ENCODE measurements around the gene ZNF888. TPM values are rescaled to one million over a fixed set of nuclear protein-coding genes. Genes with fewer than 3 reads are reported as not detected.
"Not testable (repeated sequence)": the region's sequence is repeated elsewhere in the genome, so short reads cannot be mapped to it uniquely, and the experiment has no call there.

ZNF888 gene
- total RNA-seq, 1 donor from 2014 or later: 6.5 TPM

DNA sequence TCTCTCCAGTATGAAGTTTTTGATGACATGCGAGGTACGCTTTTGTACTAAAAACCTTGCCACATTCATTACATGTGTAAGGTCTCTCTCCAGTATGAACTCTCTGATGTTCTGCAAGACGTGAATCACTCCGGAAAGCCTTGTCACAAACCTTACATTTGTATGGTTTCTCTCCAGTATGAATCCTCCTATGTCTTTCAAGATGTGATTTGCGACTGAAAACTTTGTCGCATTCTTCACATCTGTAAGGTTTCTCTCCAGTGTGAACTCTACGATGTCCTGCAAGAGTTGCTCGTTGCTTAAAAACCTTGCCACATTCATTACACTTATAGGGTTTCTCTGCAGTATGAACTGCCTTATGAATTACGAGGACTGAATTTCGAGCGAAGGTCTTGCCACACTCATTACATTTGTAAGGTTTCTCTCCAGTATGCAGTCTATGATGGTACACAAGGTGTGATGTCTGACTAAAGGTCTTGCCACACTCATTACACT is 42.3 kb downstream of the ZNF888 start:
- Mint-ChIP-seq H3K9me3 (peaks cover 38% of the 10 kb centered on the region), H3K27me3 (no peaks in the 10 kb centered on the region), H3K4me1 (no peaks in the 10 kb centered on the region), H3K36me3 (ENCODE audit: low read depth) (peaks cover 73% of the 10 kb centered on the region), H3K27ac (no peak overlapping the region), H3K4me3 (no peak overlapping the region)
- DNase-seq: no peak
- intact Hi-C loops (cut with micrococcal nuclease): no loop called here

DNA sequence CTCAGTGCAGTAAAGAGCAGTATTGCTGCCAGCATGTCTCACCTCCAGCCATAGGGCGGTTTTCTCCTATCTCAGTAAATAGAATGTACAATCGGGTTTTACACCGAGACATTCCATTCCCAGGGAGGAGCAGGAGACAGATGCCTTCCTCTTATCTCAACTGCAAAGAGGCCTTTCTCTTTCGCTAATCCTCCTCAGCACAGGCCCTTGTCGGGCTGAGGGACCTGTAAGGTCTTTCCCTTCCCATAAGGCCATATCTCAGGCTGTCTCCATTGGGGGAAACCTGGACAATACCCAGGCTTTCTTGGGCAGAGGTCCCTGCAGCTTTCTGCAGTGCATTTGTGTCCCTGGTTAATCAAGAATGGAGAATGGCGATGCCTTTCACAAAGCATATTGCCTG is 50.2 kb downstream of the ZNF888 start:
- Mint-ChIP-seq H3K36me3 (ENCODE audit: low read depth) (peaks cover 11% of the 10 kb centered on the region), H3K9me3 (peaks cover 45% of the 10 kb centered on the region)
- intact Hi-C loops (cut with micrococcal nuclease); H3K4me3 Mint-ChIP-seq; H3K27me3 Mint-ChIP-seq; H3K27ac Mint-ChIP-seq; H3K4me1 Mint-ChIP-seq; DNase-seq: not testable (repeated sequence)

DNA sequence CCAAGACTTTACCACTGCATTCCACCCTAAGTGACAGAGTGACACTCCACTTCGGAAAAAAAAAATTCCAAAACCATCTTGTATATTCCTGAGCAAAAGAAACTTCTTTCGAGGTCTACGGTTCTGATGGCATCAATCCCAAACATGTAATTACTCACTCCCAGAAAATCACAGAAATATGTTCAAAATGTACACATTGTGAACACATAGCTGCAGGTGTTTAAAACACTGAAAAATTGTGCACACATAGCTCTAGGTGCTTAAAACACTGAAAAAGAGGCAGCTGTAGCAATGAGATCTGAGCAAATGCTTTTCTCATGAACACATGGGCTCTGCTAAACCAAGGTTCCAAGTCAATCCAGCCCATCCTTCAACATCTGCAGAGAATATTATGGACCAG is 51.8 kb downstream of the ZNF888 start:
- intact Hi-C loops (cut with micrococcal nuclease): no loop called here
- no peak overlapping the region for H3K27ac Mint-ChIP-seq
- DNase-seq: no peak
- no peaks in the 10 kb centered on the region for H3K4me1 Mint-ChIP-seq
- no peak overlapping the region for H3K4me3 Mint-ChIP-seq
- peaks cover 46% of the 10 kb centered on the region for H3K9me3 Mint-ChIP-seq
- no peaks in the 10 kb centered on the region for H3K27me3 Mint-ChIP-seq
- peaks cover 6% of the 10 kb centered on the region for H3K36me3 Mint-ChIP-seq (ENCODE audit: low read depth)

DNA sequence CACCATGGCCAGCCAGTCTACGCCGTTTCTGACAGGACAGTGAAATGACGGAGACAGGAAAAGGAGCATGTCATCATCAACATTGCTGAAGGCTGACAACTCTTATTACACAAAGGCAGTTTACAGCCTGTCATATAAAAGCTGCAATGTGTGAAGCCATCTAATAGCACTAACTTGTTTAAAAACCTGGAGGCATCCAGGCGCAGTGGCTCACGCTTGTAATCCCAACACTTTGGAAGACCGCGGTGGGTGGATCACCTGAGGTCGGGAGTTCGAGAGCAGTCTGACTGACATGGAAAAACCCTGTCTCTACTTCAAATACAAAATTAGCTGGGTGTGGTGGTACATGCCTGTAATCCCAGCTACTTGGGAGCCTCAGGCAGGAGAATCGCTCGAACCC is 55.2 kb downstream of the ZNF888 start:
- H3K36me3 Mint-ChIP-seq (ENCODE audit: low read depth); H3K27me3 Mint-ChIP-seq; H3K27ac Mint-ChIP-seq; DNase-seq; H3K4me1 Mint-ChIP-seq; intact Hi-C loops (cut with micrococcal nuclease); H3K4me3 Mint-ChIP-seq: not testable (repeated sequence)
- H3K9me3 Mint-ChIP-seq: peaks cover 23% of the 10 kb centered on the region

DNA sequence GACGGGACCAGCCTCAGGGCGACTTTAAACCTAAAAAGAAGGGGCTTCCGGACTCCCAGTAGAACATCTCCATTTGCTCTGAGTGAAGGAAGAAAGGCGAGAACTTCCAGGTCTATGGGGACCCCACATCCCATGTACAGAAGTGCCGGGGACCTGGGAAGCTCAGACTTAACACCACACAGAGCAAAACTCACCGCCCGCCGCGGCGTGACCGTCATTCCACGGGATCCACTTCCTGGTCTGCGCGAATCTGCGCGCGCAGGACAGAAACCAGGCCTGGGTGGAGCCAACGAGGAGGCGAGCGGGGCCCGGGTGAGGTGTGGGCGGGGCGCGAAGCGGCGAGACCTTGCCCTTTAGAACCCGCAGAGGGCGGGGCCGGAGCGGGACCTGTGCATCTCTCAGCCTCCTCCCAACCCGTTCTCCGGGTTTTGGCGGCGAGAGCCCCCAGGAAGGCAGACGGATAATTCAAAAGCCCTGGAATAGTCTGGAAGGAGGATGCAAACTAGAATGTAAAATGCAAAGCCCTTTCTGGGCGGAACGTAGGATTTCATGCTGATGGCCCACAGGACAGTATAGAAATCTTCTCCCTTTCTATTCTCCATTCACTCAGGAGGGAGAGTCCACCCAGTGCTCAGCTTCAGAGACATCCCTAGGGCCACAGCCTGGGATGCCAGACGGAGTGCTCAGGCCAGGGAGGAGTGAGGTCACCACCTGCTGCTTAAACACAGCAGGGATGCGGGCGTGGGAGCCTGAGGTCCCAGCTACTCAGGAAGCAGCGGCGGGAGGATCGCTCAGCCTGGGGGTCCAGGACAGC is 65.6 kb downstream of the ZNF888 start, which contains the start of gene ZNF468:
ZNF468 (minus strand) TSS at position 242 of the 814 bp plus-strand sequence. CDS start 3,347 bp downstream, outside the sequence.
- intact Hi-C loops (cut with micrococcal nuclease): loop anchor here (1.0 to 2.0 kb wide), 4 partner anchors 37 to 105 kb away; partner anchors contain the start of genes ZNF28, ZNF320, ZNF816 and ZNF888
- Mint-ChIP-seq H3K4me1 (peaks cover 16% of the 10 kb centered on the region), H3K4me3 (peak within 1 kb of the TSS; percentile 87), H3K9me3 (peaks cover 25% of the 10 kb centered on the region), H3K36me3 (ENCODE audit: low read depth) (peaks cover 38% of the 10 kb centered on the region), H3K27ac (peak within 1 kb of the TSS; percentile 90)
- peak; percentile 94 for DNase-seq
- H3K27me3 Mint-ChIP-seq: not testable (repeated sequence)

DNA sequence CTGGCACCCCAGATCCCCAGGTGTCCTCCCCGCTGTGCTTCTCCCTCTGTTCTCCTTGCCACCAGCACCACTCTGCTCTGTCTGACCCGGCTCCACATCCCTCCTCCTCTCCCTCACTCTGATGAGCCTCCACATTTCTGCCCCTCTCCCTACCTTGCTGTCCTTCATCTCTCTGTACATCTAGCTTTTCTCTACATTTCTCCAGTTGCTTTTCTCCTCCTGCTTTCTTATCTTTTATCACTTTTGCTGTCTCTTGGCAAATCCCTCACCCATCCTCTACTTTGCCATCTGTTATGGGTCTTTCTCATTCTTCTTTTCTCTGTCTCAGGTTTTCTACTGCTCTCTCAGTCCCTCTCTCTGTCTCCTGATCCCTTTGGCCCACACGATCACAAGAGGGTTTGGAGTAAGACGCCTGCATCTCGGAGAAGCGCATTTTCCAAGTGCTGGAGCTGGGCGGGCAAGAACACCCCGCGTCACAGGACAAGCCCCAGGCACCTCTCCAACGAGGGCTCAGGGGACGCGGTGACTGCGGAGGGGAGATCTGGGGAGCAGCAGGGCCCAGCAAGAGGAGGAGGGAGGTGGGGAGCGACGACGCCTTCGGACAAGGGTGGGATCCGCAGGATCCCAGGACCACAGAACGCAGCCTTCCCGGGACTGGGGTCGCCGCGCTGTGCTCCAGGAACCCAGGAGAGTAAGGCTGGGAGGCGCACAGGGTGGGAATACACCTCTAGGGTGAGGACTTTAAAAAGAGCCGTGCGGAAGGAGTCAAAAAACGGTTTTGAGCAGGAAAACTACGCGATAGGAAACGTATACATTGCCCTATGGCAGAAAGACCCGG is 66.5 kb downstream of the ZNF888 start:
- Mint-ChIP-seq H3K27ac (peak overlapping the region; percentile 90), H3K36me3 (ENCODE audit: low read depth) (peaks cover 47% of the 10 kb centered on the region), H3K4me1 (peaks cover 16% of the 10 kb centered on the region), H3K9me3 (peaks cover 17% of the 10 kb centered on the region), H3K4me3 (peak overlapping the region; percentile 87)
- DNase-seq: peak; percentile 56
- not testable (repeated sequence) for H3K27me3 Mint-ChIP-seq
- intact Hi-C loops (cut with micrococcal nuclease): loop anchor here (1.0 to 2.0 kb wide), 3 partner anchors 36 to 106 kb away; partner anchors contain the start of genes ZNF28, ZNF816 and ZNF888

Other genes starting within 250 kb of the ZNF888 start
- 15.9 and 18.2 TPM in 2 replicates for gene ZNF611, start 188.4 kb downstream of the ZNF888 start, total RNA-seq
- gene ZNF600, start 136.6 kb downstream of the ZNF888 start, total RNA-seq: 10.6 and 10.7 TPM in 2 replicates
- 18.0 TPM in 2 replicates for gene ZNF28, start 101.8 kb downstream of the ZNF888 start, total RNA-seq
- 13.3 and 15.9 TPM in 2 replicates for gene ZNF468, start 65.8 kb downstream of the ZNF888 start, total RNA-seq
- 8.0 and 17.8 TPM in 2 replicates for gene ZNF320, start 25.8 kb downstream of the ZNF888 start, total RNA-seq
- gene ZNF816, start 39.5 kb upstream of the ZNF888 start, total RNA-seq: 8.9 TPM in 2 replicates
- not detected in 2 replicates for gene ERVV-1, start 90.5 kb upstream of the ZNF888 start, total RNA-seq
- gene ERVV-2, start 121.3 kb upstream of the ZNF888 start, total RNA-seq: not detected in 2 replicates
- gene ZNF160, start 180.0 kb upstream of the ZNF888 start, total RNA-seq: 30.6 and 37.5 TPM in 2 replicates
- gene ZNF415, start 209.5 kb upstream of the ZNF888 start, total RNA-seq: 0.51 and 0.78 TPM in 2 replicates
- gene ZNF347, start 235.6 kb upstream of the ZNF888 start, total RNA-seq: 4.6 and 5.3 TPM in 2 replicates